Measurements from ENCODE around the gene GGT1. TPM values are rescaled to one million over a fixed set of nuclear protein-coding genes. Genes with fewer than 3 reads are reported as not detected.
"Not testable (repeated sequence)": the region's sequence is repeated elsewhere in the genome, so short reads cannot be mapped to it uniquely, and the experiment has no call there.

Gene GGT1
- total and polyA plus RNA-seq, 5 donors from 2014 or later, result 12.9 to 23.4 (median 16.8) TPM

- Histone ChIP-seq H3K4me3 (ENCODE audit: low read depth, low read length) (no peak overlapping the region), H3K36me3 (ENCODE audit: control insufficient read depth, insufficient read depth, low read length) (no peaks in the 10 kb centered on the region), H3K27me3 (ENCODE audit: control insufficient read depth, insufficient read depth, low read length) (no peaks in the 10 kb centered on the region), H3K9me3 (ENCODE audit: control insufficient read depth in 2 of 2, low read length in 2 of 2) (no peaks in the 10 kb centered on the region), H3K4me1 (ENCODE audit: control insufficient read depth, insufficient read depth, low read length, poor library complexity, severe bottlenecking) (peaks cover 4% of the 10 kb centered on the region), H3K27ac (ENCODE audit: insufficient read depth, low read length, poor library complexity, severe bottlenecking) (no peak overlapping the region)
- no peaks in the 10 kb centered on the region for H3K9me3 Mint-ChIP-seq
- H3K27me3 Mint-ChIP-seq, result no peaks in the 10 kb centered on the region
- H3K4me3 Mint-ChIP-seq, result no peak overlapping the region
- peaks cover 0 to 14% (median 3%) of the 10 kb centered on the region in 4 donors for H3K4me1 Mint-ChIP-seq
- DNase-seq, result no peak
- H3K27ac Mint-ChIP-seq, result no peak overlapping the region
- no peak for ATAC-seq (ENCODE audit: low read depth in 2 of 2)
- peaks cover 4% of the 10 kb centered on the region for H3K36me3 Mint-ChIP-seq
Measured at GRCh38 chr22:24595863-24596262, 7.1 kb upstream of the GGT1 start.

DNA sequence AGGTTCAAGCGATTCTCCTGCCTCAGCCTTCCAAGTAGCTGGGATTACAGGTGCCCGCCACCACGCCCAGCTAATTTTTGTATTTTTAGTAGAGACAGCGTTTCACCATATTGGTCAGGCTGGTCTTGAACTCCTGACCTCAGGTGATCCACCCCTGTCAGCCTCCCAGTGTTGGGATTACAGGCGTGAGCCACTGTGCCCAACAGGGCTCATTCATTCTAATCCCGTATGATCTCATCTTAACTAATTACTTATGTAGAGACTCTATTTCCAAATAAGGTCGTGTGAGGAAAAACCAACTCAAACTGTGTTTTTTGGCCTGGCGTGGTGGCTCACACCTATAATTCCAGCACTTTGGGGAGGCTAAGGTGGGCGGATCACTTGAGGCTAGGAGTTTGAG is 5.9 kb upstream of the GGT1 start:
- peaks cover 11% of the 10 kb centered on the region for H3K4me1 ChIP-seq (ENCODE audit: control insufficient read depth, insufficient read depth, low read length, poor library complexity, severe bottlenecking)
- H3K9me3 Mint-ChIP-seq; DNase-seq; H3K9me3 ChIP-seq (ENCODE audit: control insufficient read depth in 2 of 2, low read length in 2 of 2); H3K36me3 Mint-ChIP-seq; H3K27me3 ChIP-seq (ENCODE audit: control insufficient read depth, insufficient read depth, low read length); H3K4me3 ChIP-seq (ENCODE audit: low read depth, low read length); ATAC-seq (ENCODE audit: low read depth in 2 of 2); H3K27me3 Mint-ChIP-seq; H3K36me3 ChIP-seq (ENCODE audit: control insufficient read depth, insufficient read depth, low read length); H3K4me3 Mint-ChIP-seq; H3K27ac Mint-ChIP-seq; H3K27ac ChIP-seq (ENCODE audit: insufficient read depth, low read length, poor library complexity, severe bottlenecking): not testable (repeated sequence)
- peaks cover 0 to 17% (median 3%) of the 10 kb centered on the region in 4 donors for H3K4me1 Mint-ChIP-seq

DNA sequence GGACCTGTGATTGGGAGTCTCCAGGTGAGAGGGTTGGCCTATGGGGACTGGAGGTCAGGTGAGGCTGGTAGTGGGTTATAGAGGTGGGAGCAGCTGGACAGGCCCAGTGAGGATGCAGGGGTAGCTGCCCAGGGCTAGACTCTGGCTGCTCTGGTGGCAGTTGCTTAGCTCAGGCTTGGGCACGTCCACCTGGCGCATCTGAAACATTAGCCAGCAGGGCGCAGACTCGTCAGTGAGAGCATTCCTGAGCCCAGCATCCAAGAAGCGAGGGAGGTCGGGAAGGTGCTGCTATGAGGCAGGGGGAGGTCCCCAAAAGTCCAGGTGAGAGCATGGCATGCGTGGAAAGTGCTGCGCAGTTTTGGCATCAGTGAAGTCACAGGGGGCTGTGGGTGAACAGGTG is 3.5 kb upstream of the GGT1 start:
- no peaks in the 10 kb centered on the region for H3K27me3 ChIP-seq (ENCODE audit: control insufficient read depth, insufficient read depth, low read length)
- no peak overlapping the region for H3K4me3 ChIP-seq (ENCODE audit: low read depth, low read length)
- no peak overlapping the region for H3K27ac ChIP-seq (ENCODE audit: insufficient read depth, low read length, poor library complexity, severe bottlenecking)
- no peak overlapping the region for H3K27ac Mint-ChIP-seq
- H3K9me3 ChIP-seq (ENCODE audit: control insufficient read depth in 2 of 2, low read length in 2 of 2), result no peaks in the 10 kb centered on the region
- peaks cover 4 to 28% (median 13%) of the 10 kb centered on the region in 4 donors for H3K4me1 Mint-ChIP-seq
- peaks cover 7% of the 10 kb centered on the region for H3K4me1 ChIP-seq (ENCODE audit: control insufficient read depth, insufficient read depth, low read length, poor library complexity, severe bottlenecking)
- ATAC-seq (ENCODE audit: low read depth in 2 of 2) (no peak), DNase-seq (no peak)
- no peaks in the 10 kb centered on the region for H3K36me3 Mint-ChIP-seq
- no peaks in the 10 kb centered on the region for H3K36me3 ChIP-seq (ENCODE audit: control insufficient read depth, insufficient read depth, low read length)
- no peaks in the 10 kb centered on the region for H3K9me3 Mint-ChIP-seq
- H3K4me3 Mint-ChIP-seq, result no peak overlapping the region
- no peaks in the 10 kb centered on the region for H3K27me3 Mint-ChIP-seq

- not testable (repeated sequence) for ATAC-seq (ENCODE audit: low read depth in 2 of 2); DNase-seq; H3K27me3 Mint-ChIP-seq; H3K27me3 ChIP-seq (ENCODE audit: control insufficient read depth, insufficient read depth, low read length); H3K9me3 Mint-ChIP-seq; H3K4me3 ChIP-seq (ENCODE audit: low read depth, low read length); H3K9me3 ChIP-seq (ENCODE audit: control insufficient read depth in 2 of 2, low read length in 2 of 2); H3K36me3 ChIP-seq (ENCODE audit: control insufficient read depth, insufficient read depth, low read length); H3K27ac Mint-ChIP-seq; H3K4me1 ChIP-seq (ENCODE audit: control insufficient read depth, insufficient read depth, low read length, poor library complexity, severe bottlenecking); H3K4me3 Mint-ChIP-seq; H3K27ac ChIP-seq (ENCODE audit: insufficient read depth, low read length, poor library complexity, severe bottlenecking); H3K36me3 Mint-ChIP-seq
- H3K4me1 Mint-ChIP-seq, result peaks cover 4 to 31% (median 13%) of the 10 kb centered on the region in 4 donors
Measured at GRCh38 chr22:24599958-24600715, 2.9 kb upstream of the GGT1 start.

- no peaks in the 10 kb centered on the region for H3K9me3 Mint-ChIP-seq
- peak in 1 of 3 donors; percentile 65 for DNase-seq
- H3K27ac Mint-ChIP-seq, result no peak overlapping the region
- Histone ChIP-seq H3K4me1 (ENCODE audit: control insufficient read depth, insufficient read depth, low read length, poor library complexity, severe bottlenecking) (peaks cover 7% of the 10 kb centered on the region), H3K27me3 (ENCODE audit: control insufficient read depth, insufficient read depth, low read length) (no peaks in the 10 kb centered on the region), H3K9me3 (ENCODE audit: control insufficient read depth in 2 of 2, low read length in 2 of 2) (no peaks in the 10 kb centered on the region), H3K27ac (ENCODE audit: insufficient read depth, low read length, poor library complexity, severe bottlenecking) (no peak overlapping the region), H3K36me3 (ENCODE audit: control insufficient read depth, insufficient read depth, low read length) (no peaks in the 10 kb centered on the region), H3K4me3 (ENCODE audit: low read depth, low read length) (no peak overlapping the region)
- no peak overlapping the region for H3K4me3 Mint-ChIP-seq
- H3K4me1 Mint-ChIP-seq, result peaks cover 4 to 31% (median 13%) of the 10 kb centered on the region in 4 donors
- H3K36me3 Mint-ChIP-seq, result no peaks in the 10 kb centered on the region
- no peak for ATAC-seq (ENCODE audit: low read depth in 2 of 2)
- H3K27me3 Mint-ChIP-seq, result no peaks in the 10 kb centered on the region
Measured at GRCh38 chr22:24601217-24602104, 1.5 kb upstream of the GGT1 start.

GRCh38 chr22:24602105-24602749 is 766 bp upstream of the GGT1 start:
- not testable (repeated sequence) for H3K36me3 ChIP-seq (ENCODE audit: control insufficient read depth, insufficient read depth, low read length); H3K9me3 Mint-ChIP-seq; H3K4me3 ChIP-seq (ENCODE audit: low read depth, low read length); H3K27me3 Mint-ChIP-seq; H3K36me3 Mint-ChIP-seq; H3K27ac ChIP-seq (ENCODE audit: insufficient read depth, low read length, poor library complexity, severe bottlenecking); H3K4me3 Mint-ChIP-seq; ATAC-seq (ENCODE audit: low read depth in 2 of 2); H3K27me3 ChIP-seq (ENCODE audit: control insufficient read depth, insufficient read depth, low read length); H3K27ac Mint-ChIP-seq; DNase-seq; H3K4me1 ChIP-seq (ENCODE audit: control insufficient read depth, insufficient read depth, low read length, poor library complexity, severe bottlenecking); H3K9me3 ChIP-seq (ENCODE audit: control insufficient read depth in 2 of 2, low read length in 2 of 2)
- H3K4me1 Mint-ChIP-seq, result peaks cover 4 to 31% (median 13%) of the 10 kb centered on the region in 4 donors

DNA sequence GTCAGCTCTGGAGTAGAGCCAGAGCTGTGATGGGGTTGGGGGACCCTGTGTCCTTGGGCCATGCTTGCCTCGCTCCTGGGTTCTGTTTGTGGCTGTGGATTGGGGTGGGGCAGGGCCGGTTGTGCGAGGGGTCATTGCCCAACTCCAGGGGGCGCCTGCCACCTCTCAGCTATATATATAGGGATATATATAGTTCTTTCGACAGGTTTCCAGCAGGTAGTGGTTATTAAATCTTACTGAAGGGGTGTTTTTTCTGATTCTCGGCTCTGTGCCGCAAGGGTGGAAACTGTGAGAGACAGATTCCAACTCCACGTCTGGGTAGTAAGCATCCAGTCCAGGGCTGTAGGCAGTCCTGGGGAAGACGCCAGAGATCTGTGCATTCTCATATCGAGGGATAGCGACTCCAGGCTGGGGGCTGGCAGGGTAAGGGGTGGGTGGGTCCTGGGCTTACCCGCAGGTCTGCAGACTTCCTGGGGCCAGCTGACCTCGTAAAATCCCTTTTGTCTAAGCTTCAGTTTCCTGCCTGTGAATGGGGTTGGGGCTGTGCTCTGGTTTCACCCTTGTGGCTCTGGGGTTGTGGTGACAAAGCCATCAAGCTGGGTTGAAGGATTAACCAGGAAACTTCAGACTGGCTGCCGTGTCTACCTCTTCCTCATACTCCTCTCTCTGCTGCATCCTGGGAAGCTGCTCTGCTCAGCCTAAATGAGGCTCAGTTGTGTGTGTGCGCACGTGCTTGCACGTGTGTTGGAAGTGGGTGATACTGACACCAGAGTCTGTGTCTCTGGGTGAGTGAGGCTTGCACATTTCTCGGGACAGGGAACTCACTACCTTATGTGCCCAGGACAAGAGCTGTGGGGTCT is 1.0 kb downstream of the GGT1 start:
- not testable (repeated sequence) for H3K27ac ChIP-seq (ENCODE audit: insufficient read depth, low read length, poor library complexity, severe bottlenecking); H3K27me3 Mint-ChIP-seq; H3K9me3 Mint-ChIP-seq; H3K36me3 ChIP-seq (ENCODE audit: control insufficient read depth, insufficient read depth, low read length); H3K36me3 Mint-ChIP-seq; H3K9me3 ChIP-seq (ENCODE audit: control insufficient read depth in 2 of 2, low read length in 2 of 2); H3K4me3 ChIP-seq (ENCODE audit: low read depth, low read length); H3K27me3 ChIP-seq (ENCODE audit: control insufficient read depth, insufficient read depth, low read length)
- peaks cover 4 to 44% (median 15%) of the 10 kb centered on the region in 4 donors for H3K4me1 Mint-ChIP-seq
- ATAC-seq (ENCODE audit: low read depth in 2 of 2), result peak; percentile 21
- DNase-seq, result peak in 1 of 3 donors; percentile 30
- H3K4me3 Mint-ChIP-seq, result peak overlapping the region in 3 of 4 donors; percentile 22 to 81 (median 59)
- peaks cover 14% of the 10 kb centered on the region for H3K4me1 ChIP-seq (ENCODE audit: control insufficient read depth, insufficient read depth, low read length, poor library complexity, severe bottlenecking)
- peak overlapping the region; percentile 52 to 85 (median 65) for H3K27ac Mint-ChIP-seq
